ENCODE results near the gene NBEA.

The NBEA gene

DNA sequence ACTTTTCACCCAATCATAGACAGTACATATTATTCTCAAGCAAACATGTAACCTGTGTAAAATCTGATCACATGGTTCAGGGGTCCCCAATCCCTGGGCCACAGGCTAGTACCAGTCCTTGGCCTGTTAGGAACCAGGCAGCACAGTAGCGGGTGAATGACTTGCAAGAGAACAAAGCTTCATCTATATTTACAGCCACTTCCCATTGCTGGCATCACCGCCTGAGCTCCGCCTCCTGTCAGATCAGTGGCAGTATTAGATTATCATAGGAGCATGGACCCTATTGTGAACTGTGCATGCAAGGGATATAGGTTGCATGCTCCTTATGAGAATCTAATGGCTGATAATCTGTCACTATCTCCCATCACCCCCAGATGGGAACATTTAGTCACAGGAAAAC lies 401.3 kb downstream of the NBEA start:
- CTCF ChIA-PET = no interaction called here
- no peaks in the 10 kb centered on the region for H3K27me3 ChIP-seq (replicated peaks in 2 of 5; ENCODE audit: control insufficient read depth in 4 of 5, insufficient read depth in 5 of 5, low read length in 4 of 5)
- H3K9me3 ChIP-seq (ENCODE audit: control extremely low read depth in 1 of 5, control insufficient read depth in 4 of 5, insufficient read depth in 2 of 5, low read depth in 1 of 5, low read length in 4 of 5) = no peaks in the 10 kb centered on the region
- DNase-seq = no peak
- H3K4me3 ChIP-seq (ENCODE audit: control insufficient read depth in 1 of 7, extremely low read depth in 1 of 7, insufficient read depth in 4 of 7, low read depth in 2 of 7, low read length in 6 of 7) = no peak overlapping the region
- no peak overlapping the region for H3K27ac ChIP-seq (ENCODE audit: insufficient read depth in 1 of 2, low read depth in 1 of 2, low read length in 2 of 2, poor library complexity in 1 of 2, severe bottlenecking in 2 of 2)
- H3K36me3 ChIP-seq (ENCODE audit: control insufficient read depth in 4 of 4, insufficient read depth in 4 of 4, low read length in 3 of 4) = no peaks in the 10 kb centered on the region
- H3K4me1 ChIP-seq (ENCODE audit: control extremely low read depth in 1 of 4, control insufficient read depth in 4 of 4, insufficient read depth in 4 of 4, low read length in 3 of 4) = peaks cover 0 to 2% (median 0%) of the 10 kb centered on the region in 4 experiments
- POLR2A ChIA-PET = interaction anchor here (0.6 kb wide), 1 partner anchor 57 kb away, joined by 4 read pairs; no protein-coding TSS in a partner anchor
- WGBS (ENCODE audit: insufficient coverage) = 100% methylated on average over 2 of the region's 3 CpGs

DNA sequence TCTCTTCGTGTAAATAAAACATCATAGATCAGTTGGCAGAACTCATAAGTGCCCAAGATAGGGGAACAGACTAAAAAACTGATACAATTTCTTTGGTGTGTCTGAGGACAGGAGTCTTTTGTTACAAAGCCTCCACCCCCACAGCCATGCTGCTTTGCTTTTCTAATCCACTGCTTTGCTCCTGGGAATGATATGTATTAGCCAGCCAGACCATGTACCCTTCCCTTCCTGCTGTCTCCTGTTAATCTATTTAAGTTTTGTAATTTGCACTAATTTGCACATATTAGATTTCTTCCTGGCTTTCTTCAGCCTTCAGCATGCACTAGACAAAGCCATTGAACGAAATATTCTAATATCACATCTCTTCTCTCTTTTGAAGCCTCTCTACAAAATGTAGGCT lies 403.9 kb downstream of the NBEA start:
- POLR2A ChIA-PET = no interaction called here
- Histone ChIP-seq H3K36me3 (ENCODE audit: control insufficient read depth in 4 of 4, insufficient read depth in 4 of 4, low read length in 3 of 4) (no peaks in the 10 kb centered on the region), H3K9me3 (ENCODE audit: control extremely low read depth in 1 of 5, control insufficient read depth in 4 of 5, insufficient read depth in 2 of 5, low read depth in 1 of 5, low read length in 4 of 5) (no peaks in the 10 kb centered on the region), H3K4me3 (ENCODE audit: control insufficient read depth in 1 of 7, extremely low read depth in 1 of 7, insufficient read depth in 4 of 7, low read depth in 2 of 7, low read length in 6 of 7) (no peak overlapping the region), H3K27me3 (replicated peaks in 2 of 5; ENCODE audit: control insufficient read depth in 4 of 5, insufficient read depth in 5 of 5, low read length in 4 of 5) (no peaks in the 10 kb centered on the region), H3K27ac (ENCODE audit: insufficient read depth in 1 of 2, low read depth in 1 of 2, low read length in 2 of 2, poor library complexity in 1 of 2, severe bottlenecking in 2 of 2) (no peak overlapping the region), H3K4me1 (ENCODE audit: control extremely low read depth in 1 of 4, control insufficient read depth in 4 of 4, insufficient read depth in 4 of 4, low read length in 3 of 4) (peaks cover 0 to 2% (median 0%) of the 10 kb centered on the region in 4 experiments)
- DNase-seq = no peak
- no CpG with 5 or more reads among the region's 2 CpGs for WGBS (ENCODE audit: insufficient coverage)
- CTCF ChIA-PET = no interaction called here

DNA sequence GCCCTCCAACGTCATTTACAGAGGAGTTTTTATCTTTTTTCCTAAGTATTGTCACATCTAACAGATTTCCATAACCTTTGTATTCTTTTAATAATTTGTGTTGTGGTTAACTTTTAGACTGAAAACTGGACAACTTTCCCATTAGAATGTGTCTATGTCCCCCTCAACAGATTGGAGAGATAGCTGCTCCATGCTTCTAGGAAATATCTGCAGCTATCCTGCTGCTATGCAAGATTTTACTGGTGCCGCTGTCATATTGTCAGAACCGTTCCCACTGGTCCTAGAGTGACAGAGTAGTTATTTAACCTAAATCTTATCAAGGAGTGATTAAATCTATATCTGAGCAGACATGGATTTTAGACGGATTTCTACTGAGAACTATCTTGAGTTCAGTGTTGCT lies 404.4 kb downstream of the NBEA start:
- Histone ChIP-seq H3K36me3 (ENCODE audit: control insufficient read depth in 4 of 4, insufficient read depth in 4 of 4, low read length in 3 of 4) (no peaks in the 10 kb centered on the region), H3K9me3 (ENCODE audit: control extremely low read depth in 1 of 5, control insufficient read depth in 4 of 5, insufficient read depth in 2 of 5, low read depth in 1 of 5, low read length in 4 of 5) (no peaks in the 10 kb centered on the region), H3K27ac (ENCODE audit: insufficient read depth in 1 of 2, low read depth in 1 of 2, low read length in 2 of 2, poor library complexity in 1 of 2, severe bottlenecking in 2 of 2) (no peak overlapping the region), H3K4me1 (ENCODE audit: control extremely low read depth in 1 of 4, control insufficient read depth in 4 of 4, insufficient read depth in 4 of 4, low read length in 3 of 4) (peaks cover 0 to 2% (median 0%) of the 10 kb centered on the region in 4 experiments), H3K27me3 (replicated peaks in 2 of 5; ENCODE audit: control insufficient read depth in 4 of 5, insufficient read depth in 5 of 5, low read length in 4 of 5) (no peaks in the 10 kb centered on the region), H3K4me3 (ENCODE audit: control insufficient read depth in 1 of 7, extremely low read depth in 1 of 7, insufficient read depth in 4 of 7, low read depth in 2 of 7, low read length in 6 of 7) (no peak overlapping the region)
- 100% methylated on average over 1 of the region's 4 CpGs for WGBS (ENCODE audit: insufficient coverage)
- POLR2A ChIA-PET = no interaction called here
- no peak for DNase-seq
- CTCF ChIA-PET = no interaction called here

DNA sequence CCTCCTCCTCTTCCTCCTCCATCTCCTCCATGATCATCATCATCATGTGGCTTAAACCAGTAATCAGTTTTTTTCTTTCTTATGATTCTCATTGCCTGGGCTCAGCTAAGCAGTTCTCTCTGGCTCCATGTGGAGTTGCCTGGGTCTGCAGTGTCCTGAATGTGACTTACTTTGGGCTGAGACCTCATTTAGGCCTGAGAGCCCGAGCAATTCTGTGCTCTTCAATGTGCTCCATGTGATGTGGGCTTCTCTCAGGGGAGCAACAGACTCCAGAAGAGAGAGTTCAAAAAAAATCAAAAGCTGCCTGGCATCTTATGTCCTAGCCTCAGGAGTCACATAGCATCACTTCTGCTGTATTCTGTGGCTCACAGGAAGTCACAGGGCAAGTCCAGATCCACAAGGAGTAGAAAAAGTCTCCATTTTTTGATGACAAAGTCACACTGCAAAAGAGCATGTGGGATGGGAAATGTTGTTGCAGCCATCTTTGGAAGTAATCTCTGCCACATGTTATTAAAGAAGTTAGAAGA lies 405.7 kb downstream of the NBEA start:
- H3K4me3 ChIP-seq (ENCODE audit: control insufficient read depth in 1 of 7, extremely low read depth in 1 of 7, insufficient read depth in 4 of 7, low read depth in 2 of 7, low read length in 6 of 7) = no peak overlapping the region
- H3K27ac ChIP-seq (ENCODE audit: insufficient read depth in 1 of 2, low read depth in 1 of 2, low read length in 2 of 2, poor library complexity in 1 of 2, severe bottlenecking in 2 of 2) = no peak overlapping the region
- no peaks in the 10 kb centered on the region for H3K27me3 ChIP-seq (replicated peaks in 2 of 5; ENCODE audit: control insufficient read depth in 4 of 5, insufficient read depth in 5 of 5, low read length in 4 of 5)
- ChIA-PET CTCF (no interaction called here), POLR2A (no interaction called here)
- 100% methylated on average over 1 of the region's 1 CpG for WGBS (ENCODE audit: insufficient coverage)
- H3K4me1 ChIP-seq (ENCODE audit: control extremely low read depth in 1 of 4, control insufficient read depth in 4 of 4, insufficient read depth in 4 of 4, low read length in 3 of 4) = peaks cover 0 to 2% (median 0%) of the 10 kb centered on the region in 4 experiments
- DNase-seq = no peak
- H3K9me3 ChIP-seq (ENCODE audit: control extremely low read depth in 1 of 5, control insufficient read depth in 4 of 5, insufficient read depth in 2 of 5, low read depth in 1 of 5, low read length in 4 of 5) = no peaks in the 10 kb centered on the region
- no peaks in the 10 kb centered on the region for H3K36me3 ChIP-seq (ENCODE audit: control insufficient read depth in 4 of 4, insufficient read depth in 4 of 4, low read length in 3 of 4)

DNA sequence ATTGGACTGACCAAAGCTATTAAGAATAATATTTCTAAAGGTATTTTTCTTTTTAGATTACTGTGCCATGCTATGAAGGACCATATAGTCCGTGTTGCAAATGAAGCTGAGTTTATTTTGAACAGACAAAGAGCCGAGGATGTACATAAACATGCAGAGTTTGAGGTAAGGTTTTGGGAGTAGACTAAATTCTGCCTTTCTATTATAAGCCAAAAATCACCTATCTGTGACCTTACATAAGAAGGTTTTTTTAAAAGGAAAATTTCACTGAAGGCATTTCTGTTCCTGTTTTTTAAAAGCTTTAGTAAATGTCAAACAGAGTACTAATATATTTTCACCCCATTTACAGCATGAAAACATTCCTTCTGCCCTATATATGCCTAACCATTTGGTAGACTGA lies 407.0 kb downstream of the NBEA start:
- ChIA-PET CTCF (no interaction called here), POLR2A (no interaction called here)
- H3K4me3 ChIP-seq (ENCODE audit: control insufficient read depth in 1 of 7, extremely low read depth in 1 of 7, insufficient read depth in 4 of 7, low read depth in 2 of 7, low read length in 6 of 7) = no peak overlapping the region
- WGBS (ENCODE audit: insufficient coverage) = no CpG with 5 or more reads among the region's 2 CpGs
- H3K9me3 ChIP-seq (ENCODE audit: control extremely low read depth in 1 of 5, control insufficient read depth in 4 of 5, insufficient read depth in 2 of 5, low read depth in 1 of 5, low read length in 4 of 5) = no peaks in the 10 kb centered on the region
- H3K4me1 ChIP-seq (ENCODE audit: control extremely low read depth in 1 of 4, control insufficient read depth in 4 of 4, insufficient read depth in 4 of 4, low read length in 3 of 4) = peaks cover 0 to 2% (median 0%) of the 10 kb centered on the region in 4 experiments
- no peak for DNase-seq
- no peak overlapping the region for H3K27ac ChIP-seq (ENCODE audit: insufficient read depth in 1 of 2, low read depth in 1 of 2, low read length in 2 of 2, poor library complexity in 1 of 2, severe bottlenecking in 2 of 2)
- H3K36me3 ChIP-seq (ENCODE audit: control insufficient read depth in 4 of 4, insufficient read depth in 4 of 4, low read length in 3 of 4) = no peaks in the 10 kb centered on the region
- no peaks in the 10 kb centered on the region for H3K27me3 ChIP-seq (replicated peaks in 2 of 5; ENCODE audit: control insufficient read depth in 4 of 5, insufficient read depth in 5 of 5, low read length in 4 of 5)

DNA sequence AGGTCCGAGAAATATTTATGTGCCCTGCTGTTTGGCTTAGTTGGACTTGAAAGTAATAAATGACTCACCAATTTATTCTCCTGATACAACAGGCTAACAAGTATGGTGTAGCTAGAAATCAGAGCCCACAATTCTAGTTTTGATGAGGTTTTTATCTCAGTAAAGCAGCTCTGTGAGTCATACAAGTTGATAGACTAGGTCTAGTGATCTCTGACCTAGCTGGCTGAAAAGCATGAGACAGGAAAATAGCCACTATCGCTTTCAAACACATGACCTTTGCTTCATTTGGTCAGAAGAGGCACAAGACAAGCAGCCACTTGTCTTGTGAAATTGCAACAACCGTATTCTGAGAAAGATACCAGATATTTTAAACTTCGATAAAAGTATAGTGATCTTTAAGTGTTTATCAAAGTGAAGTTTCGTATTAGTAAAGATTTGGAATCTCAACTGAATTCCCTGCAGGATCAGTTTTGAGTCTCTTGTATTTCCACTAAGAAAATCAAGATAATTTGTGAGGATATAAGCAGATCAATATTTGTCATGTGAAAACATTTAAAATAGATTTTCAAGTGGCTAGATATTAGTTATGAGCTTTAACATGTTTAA lies 407.7 kb downstream of the NBEA start:
- H3K27ac ChIP-seq (ENCODE audit: insufficient read depth in 1 of 2, low read depth in 1 of 2, low read length in 2 of 2, poor library complexity in 1 of 2, severe bottlenecking in 2 of 2) = no peak overlapping the region
- H3K4me3 ChIP-seq (ENCODE audit: control insufficient read depth in 1 of 7, extremely low read depth in 1 of 7, insufficient read depth in 4 of 7, low read depth in 2 of 7, low read length in 6 of 7) = no peak overlapping the region
- ChIA-PET POLR2A (no interaction called here), CTCF (no interaction called here)
- WGBS (ENCODE audit: insufficient coverage) = 98% methylated on average over 3 of the region's 5 CpGs
- H3K4me1 ChIP-seq (ENCODE audit: control extremely low read depth in 1 of 4, control insufficient read depth in 4 of 4, insufficient read depth in 4 of 4, low read length in 3 of 4) = peaks cover 0 to 2% (median 0%) of the 10 kb centered on the region in 4 experiments
- no peaks in the 10 kb centered on the region for H3K27me3 ChIP-seq (replicated peaks in 2 of 5; ENCODE audit: control insufficient read depth in 4 of 5, insufficient read depth in 5 of 5, low read length in 4 of 5)
- no peaks in the 10 kb centered on the region for H3K36me3 ChIP-seq (ENCODE audit: control insufficient read depth in 4 of 4, insufficient read depth in 4 of 4, low read length in 3 of 4)
- DNase-seq = no peak
- H3K9me3 ChIP-seq (ENCODE audit: control extremely low read depth in 1 of 5, control insufficient read depth in 4 of 5, insufficient read depth in 2 of 5, low read depth in 1 of 5, low read length in 4 of 5) = no peaks in the 10 kb centered on the region

DNA sequence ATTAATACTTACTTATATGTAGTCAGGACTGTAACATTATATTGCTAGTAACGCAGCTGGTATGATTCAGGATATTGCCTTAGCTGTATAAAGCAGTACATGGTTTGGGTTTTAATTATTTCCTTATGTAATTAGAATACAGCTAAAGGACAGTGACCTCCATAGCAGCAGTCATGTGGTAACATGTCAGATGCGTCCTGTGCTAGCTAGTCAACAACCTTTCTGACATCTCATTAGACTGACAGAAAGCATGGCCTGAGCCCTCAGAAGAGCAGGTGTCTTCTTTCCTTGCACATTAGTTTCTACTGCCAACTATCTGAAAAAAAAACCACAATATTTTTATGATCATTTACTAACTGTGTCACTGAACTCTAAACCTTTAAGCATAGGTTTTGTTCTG lies 412.2 kb downstream of the NBEA start:
- H3K4me1 ChIP-seq (ENCODE audit: control extremely low read depth in 1 of 4, control insufficient read depth in 4 of 4, insufficient read depth in 4 of 4, low read length in 3 of 4) = peaks cover 0 to 8% (median 0%) of the 10 kb centered on the region in 4 experiments
- H3K27me3 ChIP-seq (replicated peaks in 2 of 5; ENCODE audit: control insufficient read depth in 4 of 5, insufficient read depth in 5 of 5, low read length in 4 of 5) = no peaks in the 10 kb centered on the region
- WGBS (ENCODE audit: insufficient coverage) = 100% methylated on average over 1 of the region's 2 CpGs
- H3K36me3 ChIP-seq (ENCODE audit: control insufficient read depth in 4 of 4, insufficient read depth in 4 of 4, low read length in 3 of 4) = no peaks in the 10 kb centered on the region
- ChIA-PET POLR2A (no interaction called here), CTCF (no interaction called here)
- H3K4me3 ChIP-seq (ENCODE audit: control insufficient read depth in 1 of 7, extremely low read depth in 1 of 7, insufficient read depth in 4 of 7, low read depth in 2 of 7, low read length in 6 of 7) = no peak overlapping the region
- no peak overlapping the region for H3K27ac ChIP-seq (ENCODE audit: insufficient read depth in 1 of 2, low read depth in 1 of 2, low read length in 2 of 2, poor library complexity in 1 of 2, severe bottlenecking in 2 of 2)
- DNase-seq = no peak
- H3K9me3 ChIP-seq (ENCODE audit: control extremely low read depth in 1 of 5, control insufficient read depth in 4 of 5, insufficient read depth in 2 of 5, low read depth in 1 of 5, low read length in 4 of 5) = no peaks in the 10 kb centered on the region

All from common myeloid progenitor, CD34-positive (primary cell).